A673 (cell line): Measurements from ENCODE around the gene DNAJC21.

Source experiments
- EZH2 ChIP-seq: fragments of 200-600 bp; sonication (generic); IDR thresholded peaks from 2 replicates; pipeline ENCODE4 v1.6.1; 2017; ENCODE audit warnings: borderline replicate concordance, low read depth, mild to moderate bottlenecking, mixed read lengths, antibody characterized with exemption, low read length; ENCODE audit not compliant: poor library complexity, severe bottlenecking
- TF ChIP-seq, protein P1 (sequence below): fragments of 300-800, 200-600 bp; sonication (generic); conservative IDR thresholded peaks from 2 replicates; pipeline ENCODE4 v1.5.1; 2017; ENCODE audit warnings: low read depth, mild to moderate bottlenecking, antibody characterized with exemption, low read length, moderate library complexity, mixed read lengths

DNA sequence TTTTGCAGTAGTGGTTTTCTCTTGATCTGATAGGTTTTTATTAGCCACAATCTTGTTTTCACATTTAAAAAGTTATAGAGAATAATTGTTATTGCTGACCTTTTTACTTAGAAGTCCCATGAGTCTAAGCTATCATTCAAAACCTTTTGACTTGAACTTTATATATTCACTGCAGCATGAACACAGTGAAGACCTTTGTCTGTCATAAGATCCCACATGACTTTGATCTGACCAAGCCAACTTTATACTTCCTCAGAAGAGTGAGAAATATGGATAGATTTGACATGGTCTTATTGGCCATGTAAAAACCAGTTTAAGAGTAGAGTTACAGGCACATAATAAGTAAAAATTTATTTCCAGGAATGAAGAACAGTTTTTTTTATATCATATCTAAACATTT lies 48.1 kb upstream of the DNAJC21 start:
- TF ChIP-seq, protein P1, sequence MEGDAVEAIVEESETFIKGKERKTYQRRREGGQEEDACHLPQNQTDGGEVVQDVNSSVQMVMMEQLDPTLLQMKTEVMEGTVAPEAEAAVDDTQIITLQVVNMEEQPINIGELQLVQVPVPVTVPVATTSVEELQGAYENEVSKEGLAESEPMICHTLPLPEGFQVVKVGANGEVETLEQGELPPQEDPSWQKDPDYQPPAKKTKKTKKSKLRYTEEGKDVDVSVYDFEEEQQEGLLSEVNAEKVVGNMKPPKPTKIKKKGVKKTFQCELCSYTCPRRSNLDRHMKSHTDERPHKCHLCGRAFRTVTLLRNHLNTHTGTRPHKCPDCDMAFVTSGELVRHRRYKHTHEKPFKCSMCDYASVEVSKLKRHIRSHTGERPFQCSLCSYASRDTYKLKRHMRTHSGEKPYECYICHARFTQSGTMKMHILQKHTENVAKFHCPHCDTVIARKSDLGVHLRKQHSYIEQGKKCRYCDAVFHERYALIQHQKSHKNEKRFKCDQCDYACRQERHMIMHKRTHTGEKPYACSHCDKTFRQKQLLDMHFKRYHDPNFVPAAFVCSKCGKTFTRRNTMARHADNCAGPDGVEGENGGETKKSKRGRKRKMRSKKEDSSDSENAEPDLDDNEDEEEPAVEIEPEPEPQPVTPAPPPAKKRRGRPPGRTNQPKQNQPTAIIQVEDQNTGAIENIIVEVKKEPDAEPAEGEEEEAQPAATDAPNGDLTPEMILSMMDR: no peak
- TF ChIP-seq EZH2: no peak
